Iris pigment epithelial cell (primary cell): ENCODE results near the gene ENOPH1.
"Not testable (repeated sequence)": the region's sequence is repeated elsewhere in the genome, so short reads cannot be mapped to it uniquely, and the experiment has no call there.

Experiments used
- DNase-seq: peaks from one replicate; pipeline ENCODE4 v3.0.0-alpha.2; 2011; ENCODE audit warnings: low read depth

ENOPH1 gene

DNA sequence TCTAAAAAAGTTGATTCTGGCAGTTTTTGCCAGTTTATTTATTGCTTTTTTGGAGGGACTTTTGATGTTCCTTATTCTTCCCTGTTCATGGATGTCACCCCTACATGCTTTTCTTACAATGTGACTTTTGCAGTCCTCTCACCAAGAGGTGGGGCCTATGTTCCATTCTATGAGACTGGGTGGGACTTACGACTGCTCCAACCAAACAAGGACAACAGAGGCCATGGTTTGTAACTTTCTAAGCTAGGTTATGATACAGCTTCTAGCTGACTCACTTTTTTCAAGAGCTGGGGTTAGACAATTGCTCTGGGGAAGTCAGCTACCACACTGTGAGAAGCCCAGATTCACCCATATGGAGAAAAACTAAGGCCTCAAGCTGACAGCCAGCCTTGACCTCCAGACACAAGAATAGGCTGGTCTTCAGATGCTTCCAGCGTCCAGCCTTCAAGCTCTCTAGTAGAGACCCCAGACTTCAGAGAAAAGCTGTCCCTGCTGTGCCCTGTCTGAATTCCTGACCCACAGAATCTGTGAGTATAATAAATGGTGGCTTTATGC lies 39.5 kb downstream of the ENOPH1 start:
- peak; percentile 75 for DNase-seq

DNA sequence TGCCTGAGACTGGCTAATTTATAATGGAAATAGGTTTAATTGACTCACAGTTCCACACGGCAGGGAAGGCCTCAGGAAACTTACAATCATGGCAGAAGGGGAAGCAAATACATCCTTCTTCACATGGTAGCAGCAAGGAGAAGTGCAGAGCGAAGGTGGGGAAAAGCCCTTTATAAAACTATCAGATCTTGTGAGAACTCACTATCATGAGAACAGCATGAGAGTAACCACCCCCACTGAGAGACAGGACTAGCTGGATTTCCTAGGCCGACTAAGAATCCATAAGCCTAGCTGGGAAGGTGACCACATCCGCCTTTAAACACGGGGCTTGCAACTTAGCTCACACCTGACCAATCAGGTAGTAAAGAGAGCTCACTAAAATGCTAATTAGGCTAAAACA lies 42.7 kb downstream of the ENOPH1 start:
- DNase-seq: not testable (repeated sequence)

DNA sequence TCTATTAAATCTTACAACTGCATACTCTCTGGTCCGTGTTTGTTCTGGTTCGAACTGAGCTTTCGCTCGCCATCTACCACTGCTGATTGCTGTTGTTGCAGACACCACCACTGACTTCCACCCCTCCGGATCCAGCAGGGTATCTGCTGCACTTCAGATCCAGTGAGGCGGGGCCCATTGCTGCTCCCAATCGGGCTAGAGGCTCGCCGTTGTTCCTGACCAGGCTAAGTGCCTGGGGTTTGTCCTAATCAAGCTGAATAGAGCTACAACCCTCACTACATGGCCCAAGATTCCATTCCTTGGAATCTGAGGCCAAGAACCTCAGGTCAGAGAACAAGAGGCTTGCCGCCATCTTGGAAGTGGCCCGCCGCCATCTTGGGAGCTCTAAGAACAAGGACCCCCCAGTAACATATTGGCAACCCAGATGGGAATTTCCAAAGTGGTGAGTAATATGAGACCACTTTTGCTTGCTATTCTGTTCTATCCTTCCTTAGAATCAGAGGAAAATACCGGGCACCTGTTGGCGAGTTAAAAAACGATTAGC lies 43.3 kb downstream of the ENOPH1 start:
- DNase-seq: no peak

DNA sequence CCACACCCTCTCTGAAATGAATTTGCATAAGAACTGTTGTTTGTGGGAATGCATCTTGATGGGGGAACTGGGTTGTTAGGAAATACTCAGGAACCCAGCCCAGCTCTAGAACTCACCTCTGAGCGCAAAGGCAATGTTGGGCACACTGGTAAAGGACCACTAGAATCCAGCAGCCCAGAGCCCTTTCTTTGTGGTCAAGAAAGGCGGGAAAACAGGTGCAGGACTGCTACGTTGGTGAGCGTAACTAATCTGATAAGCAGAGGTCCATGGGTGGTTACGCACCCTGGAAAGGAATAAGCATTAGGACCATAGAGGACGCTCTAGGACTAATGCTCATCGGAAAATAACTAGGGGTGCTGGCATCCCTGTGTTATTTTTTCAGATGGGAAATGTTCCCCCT lies 45.5 kb downstream of the ENOPH1 start:
- not testable (repeated sequence) for DNase-seq

DNA sequence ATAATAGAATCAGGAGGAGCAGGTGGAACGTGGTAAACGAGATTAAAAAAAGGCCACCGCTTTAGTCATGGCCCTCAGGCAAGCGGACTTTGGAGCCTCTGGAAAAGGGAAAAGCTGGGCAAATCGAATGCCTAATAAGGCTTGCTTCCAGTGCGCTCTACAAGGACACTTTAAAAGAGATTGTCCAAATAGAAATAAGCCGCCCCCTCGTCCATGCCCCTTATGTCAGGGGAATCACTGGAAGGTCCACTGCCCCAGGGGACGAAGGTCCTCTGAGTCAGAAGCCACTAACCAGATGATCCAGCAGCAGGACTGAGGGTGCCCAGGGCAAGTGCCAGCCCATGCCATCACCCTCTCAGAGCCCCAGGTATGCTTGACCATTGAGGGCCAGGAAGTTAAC lies 47.1 kb downstream of the ENOPH1 start:
- not testable (repeated sequence) for DNase-seq

DNA sequence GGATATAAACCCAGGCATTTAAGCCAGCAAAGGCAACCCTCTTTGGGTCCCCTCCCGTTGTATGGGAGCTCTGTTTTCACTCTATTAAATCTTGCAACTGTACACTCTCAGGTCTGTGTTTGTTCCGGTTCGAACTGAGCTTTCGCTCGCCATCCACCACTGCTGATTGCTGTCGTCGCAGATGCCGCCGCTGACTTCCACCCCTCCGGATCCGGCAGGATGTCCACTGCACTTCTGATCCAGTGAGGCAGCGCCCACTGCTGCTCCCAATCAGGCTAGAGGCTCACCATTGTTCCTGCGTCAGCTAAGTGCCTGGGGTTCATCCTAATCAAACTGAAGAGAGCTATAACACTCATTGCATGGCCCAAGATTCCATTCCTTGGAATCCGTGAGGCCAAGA lies 49.2 kb downstream of the ENOPH1 start:
- DNase-seq: no peak

DNA sequence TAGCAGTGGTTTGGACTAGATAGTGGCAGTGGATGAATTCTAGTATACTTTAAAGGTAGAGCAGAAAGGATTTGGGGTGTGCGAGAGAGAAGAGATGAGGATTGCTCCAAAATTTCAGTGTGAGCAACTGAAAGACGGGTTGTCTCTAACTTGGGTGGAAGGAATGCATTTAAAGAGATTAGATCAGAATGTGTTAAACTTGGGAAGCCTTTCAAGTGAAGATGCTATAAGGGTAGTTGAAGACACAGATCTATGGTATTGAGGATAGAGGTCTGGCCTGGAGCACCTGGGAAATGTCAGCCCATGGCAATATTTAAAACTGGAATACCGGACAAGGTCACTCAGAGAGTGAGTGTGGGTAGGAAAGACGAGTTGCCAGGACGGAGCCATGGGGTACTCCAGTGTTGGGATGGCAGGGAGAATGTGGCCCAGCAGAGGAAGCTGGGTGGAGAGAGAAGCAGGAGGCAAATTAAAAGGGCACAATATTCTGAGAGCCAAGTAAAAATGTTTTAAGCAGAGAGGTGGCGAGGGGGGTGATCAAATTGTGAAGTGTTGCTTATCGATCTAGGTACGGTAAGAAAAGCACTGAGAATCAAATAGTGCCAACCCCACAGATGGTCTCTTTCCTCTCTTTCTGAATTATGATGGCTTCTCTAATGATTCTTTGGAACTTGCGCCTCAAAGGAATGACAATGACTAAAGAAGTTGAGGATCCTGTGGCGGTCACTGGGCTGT lies 50.5 kb downstream of the ENOPH1 start:
- DNase-seq: no peak

DNA sequence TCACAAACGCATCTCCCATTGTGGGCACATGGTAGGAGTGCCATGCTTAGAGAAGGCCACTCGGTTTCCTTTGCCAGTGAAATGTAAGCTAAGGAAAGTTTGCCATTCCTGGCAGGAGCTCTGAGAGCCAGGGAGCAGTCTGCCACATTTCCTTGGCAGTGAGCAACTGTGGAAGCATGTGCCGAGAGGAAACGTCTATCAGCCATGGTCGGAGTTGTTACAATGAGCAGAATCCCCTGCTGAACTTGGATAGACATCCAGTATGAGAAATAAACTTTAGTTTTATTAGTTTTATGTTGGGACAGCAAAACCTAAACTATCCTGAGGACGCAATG lies 51.1 kb downstream of the ENOPH1 start:
- DNase-seq: no peak

DNA sequence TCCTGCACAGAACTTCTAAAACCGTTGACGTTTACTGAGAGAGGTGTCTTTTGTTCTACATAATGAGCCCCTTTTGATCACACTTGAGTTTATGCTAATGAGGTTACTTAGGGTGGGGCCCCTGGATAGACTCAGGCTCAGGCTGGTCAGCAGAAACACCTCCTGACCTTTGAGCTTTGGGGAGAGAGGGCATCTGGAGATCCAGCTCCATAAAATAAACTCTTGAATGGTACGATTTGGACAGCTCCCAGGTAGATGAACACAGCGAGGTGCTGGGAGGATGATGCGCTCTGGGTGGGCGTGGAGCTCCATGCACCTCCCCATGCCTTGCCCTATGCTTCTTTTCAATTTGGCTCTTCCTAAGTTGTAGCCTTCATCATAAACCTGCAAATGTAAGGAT lies 52.0 kb downstream of the ENOPH1 start:
- no peak for DNase-seq

DNA sequence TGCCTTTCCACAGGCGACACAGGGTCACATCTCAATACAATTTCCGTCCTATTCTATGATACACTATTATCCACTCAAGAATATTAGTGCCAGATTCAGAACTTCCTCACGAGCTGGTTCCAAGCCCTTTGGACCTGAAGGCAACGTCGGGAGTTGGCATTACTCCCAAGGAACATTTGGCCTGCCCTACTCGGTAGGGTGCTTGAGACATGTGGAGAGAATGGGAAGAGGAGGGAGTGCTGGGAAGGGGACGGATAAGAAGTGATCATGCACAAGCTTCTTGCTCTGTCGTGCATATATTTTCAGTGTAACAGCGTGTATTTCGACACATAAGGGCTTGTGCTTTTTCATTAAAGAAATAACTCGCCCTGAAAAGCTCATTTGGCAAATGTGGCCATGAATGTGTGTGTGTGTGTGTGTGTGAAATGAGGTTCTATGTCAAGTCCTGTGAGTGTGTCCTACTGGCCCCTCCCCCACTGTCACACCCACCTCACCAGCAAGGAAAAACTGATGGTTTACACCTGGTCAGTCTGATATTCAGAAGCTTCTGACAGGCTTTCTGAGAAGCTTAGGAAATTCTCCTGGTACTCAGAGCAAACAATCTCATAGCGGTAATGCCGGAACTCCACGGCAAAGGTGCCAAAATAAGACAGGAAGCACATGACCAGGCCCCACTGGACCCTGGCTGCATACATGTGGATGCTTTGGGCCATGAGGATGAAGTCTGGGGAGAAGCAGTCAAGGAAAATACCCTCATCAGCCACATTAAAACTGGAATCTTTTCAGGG lies 54.8 kb downstream of the ENOPH1 start:
- DNase-seq: no peak

DNA sequence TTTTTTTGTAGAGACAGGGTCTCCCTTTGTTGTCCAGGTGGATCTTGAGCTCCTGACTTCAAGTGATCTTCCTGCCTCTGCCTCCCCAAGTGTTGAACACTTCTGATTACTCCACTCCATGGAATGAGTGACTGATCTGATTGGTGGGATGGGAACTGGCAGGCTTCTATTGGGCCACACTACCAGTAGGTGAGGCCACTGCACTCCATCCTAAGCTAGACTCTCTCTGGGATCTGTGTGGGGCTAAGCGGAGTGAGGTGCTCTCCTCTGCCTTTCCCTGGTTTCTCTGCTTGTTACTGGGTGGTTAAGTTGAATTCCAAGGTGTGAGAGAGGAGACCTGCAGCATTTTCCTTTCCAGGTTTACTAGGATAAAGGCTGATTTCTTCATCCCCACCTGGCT lies 58.7 kb downstream of the ENOPH1 start:
- DNase-seq: no peak

DNA sequence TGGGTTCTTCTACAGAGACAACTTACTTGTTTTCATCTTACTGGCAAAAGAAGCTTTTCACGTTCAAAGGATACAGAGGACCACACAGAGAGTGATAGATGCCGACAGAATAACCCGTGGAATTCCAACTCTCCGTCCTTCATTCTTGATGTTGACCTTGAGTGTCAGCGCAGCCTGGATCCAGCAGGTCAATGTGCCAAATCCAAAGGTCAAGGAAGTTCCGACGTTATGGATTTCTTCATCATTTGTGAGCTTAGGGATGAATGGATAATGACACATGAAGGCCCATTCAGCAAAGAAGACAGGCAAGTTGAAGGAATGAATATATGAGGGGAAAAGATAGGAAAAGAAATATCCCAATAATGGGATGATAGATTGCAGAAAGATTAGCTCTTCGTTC lies 59.6 kb downstream of the ENOPH1 start:
- no peak for DNase-seq

DNA sequence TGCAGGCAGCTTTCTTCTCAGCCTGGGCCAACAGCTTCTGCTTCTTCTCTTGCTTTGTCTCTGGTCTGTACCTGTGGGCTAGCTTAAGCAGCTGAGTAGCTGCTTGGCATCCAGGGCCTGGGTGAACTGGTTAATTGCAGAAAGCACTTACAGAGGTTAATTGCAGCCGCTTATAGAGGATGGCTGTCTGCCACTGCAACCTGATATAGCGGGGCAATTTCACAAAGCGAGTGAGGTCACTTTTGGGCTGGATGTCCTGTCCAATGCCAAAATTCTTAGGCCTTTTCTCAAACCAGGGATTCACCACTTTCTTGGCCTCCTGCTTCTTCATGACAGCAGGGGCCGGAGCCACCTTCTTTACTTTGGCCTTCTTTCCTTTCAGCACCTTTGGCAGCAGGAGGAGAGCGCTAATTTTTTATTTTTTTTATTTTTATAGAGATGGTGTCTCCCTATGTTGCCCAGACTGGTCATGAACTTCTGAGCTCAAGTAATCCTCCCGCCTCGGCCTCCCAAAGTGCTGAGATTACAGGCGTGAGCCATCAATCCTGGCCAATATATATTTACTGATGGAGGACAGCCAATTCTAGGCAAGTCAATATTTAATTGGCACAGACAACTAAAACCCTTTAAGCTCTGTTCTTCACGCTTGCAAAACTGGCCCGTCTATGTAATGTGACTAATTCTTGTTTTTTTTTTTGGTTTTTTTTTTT lies 61.0 kb downstream of the ENOPH1 start:
- DNase-seq: no peak

DNA sequence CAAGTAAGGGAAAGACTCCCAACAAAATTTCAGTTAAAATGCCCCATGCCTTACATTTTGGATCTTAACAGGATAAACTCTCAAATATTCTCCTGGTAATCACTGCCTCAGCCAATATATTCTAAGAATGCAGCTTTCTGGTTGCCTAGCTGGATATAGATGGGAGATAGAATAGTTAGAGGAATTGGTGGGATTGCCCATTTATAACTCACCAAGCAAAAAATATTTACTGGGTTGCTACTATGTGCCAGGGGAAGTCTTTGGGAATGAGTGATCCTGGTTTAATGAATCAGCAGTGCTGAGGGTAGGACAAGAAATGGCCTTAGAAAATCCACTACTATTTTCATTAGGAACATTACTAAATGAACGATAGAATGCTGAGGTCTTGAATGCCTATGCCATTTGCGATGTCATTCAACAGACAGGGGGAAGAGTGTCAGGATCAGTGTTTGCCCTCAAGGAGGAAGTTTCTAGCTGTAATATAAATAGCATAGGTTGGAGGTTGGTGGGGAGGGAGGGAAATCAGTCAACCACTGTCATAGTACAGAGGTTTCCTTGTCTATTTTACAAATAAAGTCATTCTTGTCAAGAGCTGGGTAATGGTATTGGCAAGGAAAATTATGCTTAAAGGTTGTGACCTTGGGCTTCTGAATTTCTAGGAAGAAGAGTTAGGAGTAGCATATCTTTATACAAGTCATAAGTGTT lies 63.5 kb downstream of the ENOPH1 start:
- DNase-seq: peak; percentile 20

DNA sequence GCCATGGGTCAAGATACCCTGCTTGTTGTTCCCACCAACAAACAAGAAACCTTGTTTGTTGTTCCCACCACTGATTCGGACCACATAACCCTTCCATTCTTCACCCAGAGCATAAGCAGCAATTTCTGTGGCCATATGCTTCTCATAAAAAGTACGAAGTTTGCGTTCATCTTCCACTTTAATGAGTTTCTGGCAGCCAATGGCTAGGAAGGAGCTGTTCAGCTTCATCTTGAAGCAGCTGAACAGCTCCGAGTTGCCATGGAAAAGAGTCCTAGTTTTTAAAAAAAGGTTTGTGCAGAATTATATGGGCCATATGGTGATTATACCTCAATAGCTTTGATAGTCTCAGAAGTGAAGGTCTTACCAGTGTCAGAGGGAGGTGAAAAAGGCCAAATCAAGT lies 65.3 kb downstream of the ENOPH1 start:
- no peak for DNase-seq

DNA sequence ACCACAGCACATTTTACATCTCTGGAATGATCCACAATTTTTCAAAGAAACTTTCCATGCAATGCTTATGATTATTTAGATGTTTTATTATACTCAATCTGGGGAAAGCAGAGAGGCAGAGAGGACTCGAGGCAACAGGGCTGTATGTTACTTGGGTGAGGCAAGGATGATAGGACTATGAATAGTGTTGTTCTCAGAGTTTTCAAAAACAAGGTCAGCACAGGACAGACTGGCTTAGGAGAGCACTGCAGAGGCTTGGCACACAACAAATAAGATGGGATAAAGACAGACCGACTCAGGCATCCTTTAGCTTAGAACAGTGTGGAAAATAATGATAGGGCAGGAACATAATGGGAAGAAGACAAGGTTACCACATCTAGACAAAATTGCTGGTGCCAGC lies 66.0 kb downstream of the ENOPH1 start:
- no peak for DNase-seq

DNA sequence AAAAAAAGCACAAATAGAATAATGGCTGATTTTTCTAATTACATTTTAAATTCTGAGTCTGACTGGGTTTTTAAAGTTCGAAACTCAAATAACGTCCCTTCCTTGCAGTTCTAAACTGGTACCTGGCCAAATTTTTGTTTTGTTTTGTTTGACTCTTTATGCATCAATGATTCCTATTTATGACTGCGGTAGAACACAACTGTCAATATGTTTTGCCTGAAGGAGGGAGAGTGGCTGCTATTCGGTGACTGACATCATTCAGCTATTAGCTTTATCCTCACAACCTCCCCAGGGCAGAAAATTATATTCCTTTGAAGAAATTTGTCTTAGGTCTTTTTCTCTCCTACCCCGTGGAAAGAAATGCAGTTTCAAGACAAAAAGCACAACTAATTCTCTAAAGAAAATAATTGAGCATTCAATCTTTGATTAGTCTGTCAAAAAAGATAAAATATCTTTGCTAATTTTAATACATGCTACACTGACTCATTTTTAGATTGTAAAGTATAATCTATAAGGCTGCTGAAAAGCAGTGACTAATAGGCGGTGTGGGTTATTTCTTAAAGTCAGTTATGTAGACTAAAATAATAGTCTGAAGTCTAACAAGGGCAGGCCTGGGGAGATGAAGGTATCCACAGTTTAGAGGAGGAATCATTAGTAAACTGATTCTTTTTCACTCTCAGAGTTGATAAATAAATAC lies 69.5 kb downstream of the ENOPH1 start:
- peak; percentile 58 for DNase-seq

DNA sequence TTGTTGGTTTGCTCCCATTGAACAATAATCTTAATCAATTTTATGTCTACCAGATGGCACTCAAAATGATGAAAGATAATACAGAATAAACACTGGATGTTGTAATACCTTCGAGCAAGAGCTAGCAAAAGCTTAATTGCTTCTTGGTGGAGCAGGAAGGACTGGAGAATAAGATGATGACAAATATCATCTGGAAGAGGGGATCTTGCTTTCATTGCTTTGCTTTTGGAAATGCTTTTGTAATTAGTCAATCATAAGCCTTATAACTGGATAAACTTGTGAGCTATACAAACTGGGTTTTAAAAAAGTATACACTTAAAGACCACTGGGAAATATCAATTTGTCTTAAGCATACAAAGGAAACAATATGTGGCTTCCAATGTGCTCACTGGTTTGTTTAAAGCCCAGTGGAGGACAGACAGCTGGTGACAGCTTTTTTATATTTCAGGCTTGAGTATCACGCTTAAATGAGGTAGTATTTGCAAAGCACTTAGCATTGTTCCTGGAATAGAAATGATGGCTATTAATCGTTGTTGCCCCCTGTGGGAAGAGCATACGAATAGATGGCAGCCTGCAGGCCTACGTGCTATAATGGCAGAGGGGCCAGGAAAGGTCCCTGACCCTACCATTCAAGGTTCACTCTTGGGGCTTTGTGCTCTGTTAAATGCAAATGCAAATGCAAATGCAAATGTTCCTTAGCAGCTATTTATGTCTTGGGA lies 70.2 kb downstream of the ENOPH1 start:
- DNase-seq: peak; percentile 38

DNA sequence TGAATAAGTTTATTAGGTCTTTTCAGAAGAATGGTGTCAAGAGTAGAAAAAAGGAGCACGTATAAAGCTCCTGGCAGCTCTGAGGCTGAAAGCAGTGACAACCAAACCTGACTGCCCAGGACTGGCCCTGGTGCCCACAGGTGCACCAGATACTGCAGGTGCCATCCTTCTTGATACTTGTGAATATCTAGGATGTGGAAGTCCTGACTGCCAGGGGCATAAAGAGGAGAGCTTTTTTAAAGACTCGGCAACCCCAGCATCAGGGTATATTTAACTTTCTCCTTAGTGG lies 70.7 kb downstream of the ENOPH1 start:
- DNase-seq: no peak

DNA sequence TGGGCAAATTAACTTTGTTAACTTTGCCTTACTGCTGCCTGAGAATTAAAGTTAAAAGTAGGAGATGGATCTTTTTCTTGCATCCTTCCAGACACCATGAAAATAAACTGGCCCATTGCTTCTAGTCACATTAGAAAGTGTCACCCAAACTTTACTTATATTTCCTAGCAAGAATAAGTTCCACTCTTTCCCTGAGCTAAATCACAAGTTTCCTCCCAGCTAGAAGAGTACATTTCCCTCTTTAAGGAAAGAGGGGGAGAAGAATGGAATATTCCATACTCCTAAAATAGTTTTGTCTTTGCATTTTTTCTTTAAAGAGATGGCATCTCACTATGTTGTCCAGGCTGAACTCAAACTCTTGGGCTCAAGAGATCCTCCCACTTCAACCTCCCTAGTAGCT lies 77.6 kb downstream of the ENOPH1 start:
- DNase-seq: no peak
